A549 treated with CORT108297 at 1 μM for 4 hours (cell line): Measurements from ENCODE around the gene ATP1B4. TPM values are rescaled to one million over a fixed set of nuclear protein-coding genes. Genes with fewer than 3 reads are reported as not detected.

ENCODE experiments used
- total RNA-seq: library from RNA; stranded (reverse); fragments of 200-300 nt; extraction: Qiagen RNA extraction; gene quantifications from 5 replicates; pipeline ENCODE4 v1.2.3, GENCODE V29; 2022

ATP1B4 gene
- not detected in 5 replicates for total RNA-seq

GRCh38 chrX:120361764-120362305, at the start of gene ATP1B4:
TSS of gene ATP1B4 (plus strand) at chrX:120362089. CDS start at chrX:120362169, 80 bp downstream.

Other genes with a start within 250 kb of the ATP1B4 start
- gene RHOXF1, start 246.2 kb upstream of the ATP1B4 start, total RNA-seq, result 0.10 TPM in 1 of 5 replicates, not detected in the others
- not detected in 5 replicates for gene RHOXF2, start 203.5 kb upstream of the ATP1B4 start, total RNA-seq
- gene ZBTB33, start 111.3 kb upstream of the ATP1B4 start, total RNA-seq, result 8.6 to 12.5 TPM (median 11.5 TPM) in 5 replicates
- gene TMEM255A, start 50.6 kb upstream of the ATP1B4 start, total RNA-seq, result 0.08 to 0.25 TPM (median 0.14 TPM) in 5 replicates
- gene LAMP2, start 107.2 kb downstream of the ATP1B4 start, total RNA-seq, result 86.2 to 106 TPM (median 102 TPM) in 5 replicates
- gene CUL4B, start 198.9 kb downstream of the ATP1B4 start, total RNA-seq, result 41.4 to 60.7 TPM (median 54.3 TPM) in 5 replicates
- 90.1 to 110 TPM (median 93.3 TPM) in 5 replicates for gene MCTS1, start 242.0 kb downstream of the ATP1B4 start, total RNA-seq